Stimulated activated CD8-positive, alpha-beta memory T cell treated with anti-CD3 and anti-CD28 coated beads, Interleukin-7, amount 100 ng/mL, for 1 hour (primary cell): Measurements from ENCODE around the gene TGFBR3L.

Source experiments
- DNase-seq, 2 donors: peaks; one replicate each; pipeline ENCODE4 v3.0.0-alpha.2; 2020; ENCODE audit warnings: low read depth in 2 of 2

Gene TGFBR3L

GRCh38 chr19:7904074-7905020, 10.3 kb upstream of the TGFBR3L start:
- peak; percentile 31 to 34 for DNase-seq

GRCh38 chr19:7905268-7905667, 9.4 kb upstream of the TGFBR3L start:
- DNase-seq, result no peak

DNA sequence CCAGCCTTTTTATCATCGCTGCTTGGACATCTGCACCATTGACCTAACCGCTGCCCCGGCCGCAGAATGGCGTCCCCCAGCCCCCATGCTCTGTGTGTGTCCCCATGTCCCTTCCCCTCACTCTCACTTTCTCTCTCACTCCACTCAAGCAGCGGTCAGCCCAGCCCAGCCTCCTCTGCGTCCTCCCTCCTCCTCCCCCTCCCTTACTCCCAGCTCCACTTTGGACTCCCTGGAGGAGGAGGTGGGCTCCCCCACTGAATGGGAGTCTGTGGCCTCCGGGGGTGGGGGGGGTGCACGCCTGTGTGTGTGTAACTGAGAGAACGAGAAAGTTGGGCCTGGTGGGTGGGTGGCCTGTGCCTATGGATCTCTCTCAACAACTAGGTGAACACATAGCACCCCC, 8.8 kb upstream of the TGFBR3L start:
- DNase-seq, result no peak

GRCh38 chr19:7907122-7907521, 7.5 kb upstream of the TGFBR3L start:
- no peak for DNase-seq

- DNase-seq, result no peak
Measured at GRCh38 chr19:7907544-7907943, 7.1 kb upstream of the TGFBR3L start.

DNA sequence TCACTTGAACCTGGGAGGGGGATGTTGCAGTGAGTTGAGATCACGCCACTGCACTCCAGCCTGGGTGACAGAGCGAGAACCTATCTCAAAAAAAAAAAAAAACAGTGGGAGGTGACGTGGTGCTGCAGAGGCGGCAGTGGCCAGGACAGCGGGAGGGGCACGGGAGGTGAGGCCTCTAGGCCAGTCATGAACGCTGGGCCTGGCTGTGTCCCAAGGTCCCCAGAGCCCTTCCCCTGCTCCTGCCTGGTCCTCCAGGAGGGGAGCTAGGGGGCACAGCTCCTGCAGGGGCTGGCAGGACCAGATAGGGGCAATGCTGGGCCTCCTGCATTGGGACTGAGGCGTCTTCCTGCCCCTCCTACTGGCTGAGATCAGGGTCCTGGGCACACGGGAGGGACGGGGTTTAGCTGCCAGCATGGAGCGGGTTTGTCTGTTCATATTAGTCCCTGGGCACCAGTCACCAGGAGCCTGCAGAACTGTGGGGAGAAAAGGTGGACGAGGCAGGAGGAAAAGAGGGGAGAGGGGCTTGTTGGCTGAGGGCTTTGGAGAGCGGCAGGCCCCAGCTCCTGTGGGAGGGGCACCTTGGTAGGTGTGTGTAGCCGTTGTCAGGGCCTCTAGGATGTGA, 6.4 kb upstream of the TGFBR3L start:
- DNase-seq, result no peak

- DNase-seq, result no peak
Measured at GRCh38 chr19:7908742-7909461, 5.7 kb upstream of the TGFBR3L start.

GRCh38 chr19:7909471-7910067, 5.1 kb upstream of the TGFBR3L start:
- no peak for DNase-seq

- no peak for DNase-seq
Measured at GRCh38 chr19:7910321-7911161, 4.1 kb upstream of the TGFBR3L start.

DNA sequence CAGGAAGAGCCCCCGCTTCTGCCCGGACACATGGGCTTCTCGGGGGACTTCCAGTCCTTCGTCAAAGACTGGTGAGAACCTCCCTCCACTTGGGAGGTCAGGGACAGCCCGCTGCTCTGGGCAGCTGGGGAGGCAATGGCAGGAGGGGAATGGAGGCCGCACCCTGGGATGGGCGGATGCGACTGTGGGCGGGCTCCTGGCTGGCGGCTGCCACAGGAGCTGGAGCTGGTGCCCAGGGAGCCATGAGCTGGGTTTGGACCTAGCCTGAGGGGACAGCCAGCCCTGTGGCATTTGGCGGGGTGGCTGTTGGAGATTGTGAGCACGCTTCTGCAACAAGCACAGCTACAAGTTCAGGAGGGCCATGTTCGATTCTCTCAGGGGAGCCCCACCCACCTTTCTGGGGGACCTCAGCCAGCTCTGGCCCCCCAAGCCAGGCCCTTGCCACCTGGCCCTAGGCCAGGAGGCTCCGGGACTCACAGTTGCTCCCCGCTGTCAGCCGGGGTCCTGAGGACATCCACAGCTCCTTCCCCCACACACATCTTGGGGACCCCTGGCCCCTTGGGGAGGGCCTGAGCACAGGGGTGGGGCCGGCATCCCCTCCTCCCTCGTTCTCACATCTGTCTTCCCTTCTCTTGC, 3.0 kb upstream of the TGFBR3L start:
- no peak for DNase-seq

DNA sequence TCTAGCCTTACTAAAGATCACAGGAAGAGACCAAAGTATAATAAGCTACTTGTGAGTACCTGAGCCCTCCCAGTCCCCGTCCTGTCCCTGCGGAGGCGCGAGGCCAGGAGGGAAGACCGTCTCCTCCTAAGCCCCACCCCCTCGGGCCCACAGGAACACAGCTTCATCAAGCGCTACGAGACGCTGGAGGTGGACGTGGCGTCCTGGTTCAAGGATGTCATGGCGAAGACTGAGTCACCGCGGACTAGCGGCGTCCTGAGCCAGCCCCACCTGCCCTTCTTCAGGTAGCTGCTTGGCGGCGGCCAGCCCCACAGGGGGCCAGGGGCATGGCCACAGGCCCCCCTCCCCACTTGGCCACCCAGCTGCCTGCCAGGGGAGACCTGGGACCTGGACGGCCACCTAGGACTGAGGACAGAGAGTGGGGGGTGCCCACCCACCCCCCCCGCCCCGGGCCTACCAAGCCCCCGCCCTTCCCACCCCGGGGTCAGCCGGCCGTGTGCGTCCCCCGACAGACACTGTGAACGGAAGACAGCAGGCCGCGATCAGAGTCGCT, 2.4 kb upstream of the TGFBR3L start:
- DNase-seq, result no peak

DNA sequence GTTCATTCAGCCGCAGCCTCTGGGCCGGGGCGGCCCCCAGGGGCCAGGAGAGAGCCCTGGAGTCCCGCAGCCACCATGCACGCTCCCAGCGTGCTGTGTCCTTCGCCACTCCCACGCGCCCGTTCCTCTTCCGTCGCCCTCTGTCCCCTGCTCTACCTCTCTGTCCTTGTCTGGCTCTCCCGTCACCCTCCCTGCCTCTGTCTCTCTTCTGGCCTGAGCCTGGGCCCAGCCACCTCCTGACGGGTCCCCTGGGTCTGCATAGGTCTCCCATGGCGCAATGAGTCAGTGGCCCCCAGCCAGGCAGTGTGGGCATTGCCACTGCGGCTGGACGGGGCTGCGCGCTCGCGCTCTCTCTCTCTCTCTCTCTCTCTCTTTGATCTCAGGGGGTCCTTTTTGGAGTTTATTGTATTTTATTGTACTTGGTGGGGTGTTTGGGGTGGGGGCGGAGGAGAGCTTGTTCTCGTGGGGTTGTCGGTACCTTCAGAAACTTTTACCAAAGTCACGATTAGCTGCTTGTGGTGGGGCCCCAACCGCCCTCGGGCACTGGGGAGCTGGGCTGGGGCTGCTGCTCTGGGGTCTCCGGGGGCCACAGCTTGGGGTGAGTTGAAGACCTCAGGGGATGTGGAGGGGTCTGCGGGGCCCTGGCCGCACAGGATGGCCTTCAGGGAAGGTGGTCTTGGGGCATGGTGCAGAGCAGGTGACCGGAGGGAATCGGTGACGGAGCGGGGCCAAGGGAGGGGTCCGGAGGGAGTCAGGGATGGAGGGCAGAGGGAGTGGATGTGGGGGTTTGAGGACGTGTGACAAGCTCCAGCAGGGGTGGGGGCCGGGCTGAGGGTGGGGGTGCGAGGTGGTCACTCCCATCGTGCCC, 1.7 kb upstream of the TGFBR3L start:
- DNase-seq, result no peak

- DNase-seq, result no peak
Measured at GRCh38 chr19:7913652-7914051, 978 bp upstream of the TGFBR3L start.

GRCh38 chr19:7914099-7914498, 531 bp upstream of the TGFBR3L start:
- no peak for DNase-seq

GRCh38 chr19:7915250-7916102, 846 bp downstream of the TGFBR3L start:
- no peak for DNase-seq

GRCh38 chr19:7916103-7916954, 1.7 kb downstream of the TGFBR3L start:
- no peak for DNase-seq

- no peak for DNase-seq
Measured at GRCh38 chr19:7916955-7917266, 2.3 kb downstream of the TGFBR3L start.
